Measurements from ENCODE around the gene ERCC6L.

Gene ERCC6L

GRCh38 chrX:72262077-72262476 is 23.2 kb upstream of the ERCC6L start:
- TF ChIP-seq ZFX (IDR thresholded peaks at IDR 0.05) (no peak), CTCF (conservative IDR thresholded peaks at IDR 0.05) (no peak)
- H3K27ac ChIP-seq = no peak overlapping the region

- H3K27ac ChIP-seq = no peak overlapping the region
- no peak for TF ChIP-seq ZFX (IDR thresholded peaks at IDR 0.05)
- TF ChIP-seq CTCF (conservative IDR thresholded peaks at IDR 0.05) = no peak
These were observed 21.6 kb upstream of the ERCC6L start for GRCh38 chrX:72260448-72260847.

- H3K27ac ChIP-seq = no peak overlapping the region
- TF ChIP-seq CTCF (conservative IDR thresholded peaks at IDR 0.05) = no peak
- TF ChIP-seq ZFX (IDR thresholded peaks at IDR 0.05) = no peak
These were observed 19.3 kb upstream of the ERCC6L start for GRCh38 chrX:72258174-72258573.

- TF ChIP-seq CTCF (conservative IDR thresholded peaks at IDR 0.05) (no peak), ZFX (IDR thresholded peaks at IDR 0.05) (no peak)
- H3K27ac ChIP-seq = no peak overlapping the region
These were observed 17.0 kb upstream of the ERCC6L start for GRCh38 chrX:72255864-72256263.

- H3K27ac ChIP-seq = no peak overlapping the region
- TF ChIP-seq ZFX (IDR thresholded peaks at IDR 0.05) = no peak
- TF ChIP-seq CTCF (conservative IDR thresholded peaks at IDR 0.05) = no peak
These were observed 16.6 kb upstream of the ERCC6L start for GRCh38 chrX:72255445-72255844.

- H3K27ac ChIP-seq = no peak overlapping the region
- TF ChIP-seq ZFX (IDR thresholded peaks at IDR 0.05) (no peak), CTCF (conservative IDR thresholded peaks at IDR 0.05) (no peak)
These were observed 16.0 kb upstream of the ERCC6L start for GRCh38 chrX:72254816-72255215.

- H3K27ac ChIP-seq = no peak overlapping the region
- no peak for TF ChIP-seq ZFX (IDR thresholded peaks at IDR 0.05)
- no peak for TF ChIP-seq CTCF (conservative IDR thresholded peaks at IDR 0.05)
These were observed 14.9 kb upstream of the ERCC6L start for GRCh38 chrX:72253686-72254085.
